ENCODE data around the gene ABCB1.

DNA sequence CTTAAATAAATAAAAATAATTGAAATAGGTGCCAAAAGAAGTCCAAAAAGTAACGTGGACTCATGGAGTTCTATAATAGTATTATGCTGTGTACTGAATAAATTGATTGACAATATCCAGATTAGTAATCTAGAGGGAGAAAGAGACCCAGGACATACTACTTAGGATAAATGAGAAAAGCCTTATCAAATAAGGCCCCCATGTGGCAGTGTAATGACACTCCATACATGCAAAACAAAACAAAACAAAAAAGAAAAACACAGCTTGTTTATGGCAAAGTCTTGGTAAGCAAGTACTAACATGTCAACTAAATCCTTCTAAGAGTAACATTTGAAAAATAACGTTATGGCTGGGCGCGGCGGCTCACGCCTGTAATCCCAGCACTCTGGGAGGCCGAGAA lies 23.9 kb upstream of the ABCB1 start:
- no peak for TF ChIP-seq EZH2 (IDR thresholded peaks at IDR 0.05)
- no peak for TF ChIP-seq POLR2AphosphoS5 (IDR thresholded peaks at IDR 0.05; ENCODE audit: borderline replicate concordance, low read depth, low read length)

Measured in SK-N-MC (cell line).